ENCODE measurements around the gene CHN1.

DNA sequence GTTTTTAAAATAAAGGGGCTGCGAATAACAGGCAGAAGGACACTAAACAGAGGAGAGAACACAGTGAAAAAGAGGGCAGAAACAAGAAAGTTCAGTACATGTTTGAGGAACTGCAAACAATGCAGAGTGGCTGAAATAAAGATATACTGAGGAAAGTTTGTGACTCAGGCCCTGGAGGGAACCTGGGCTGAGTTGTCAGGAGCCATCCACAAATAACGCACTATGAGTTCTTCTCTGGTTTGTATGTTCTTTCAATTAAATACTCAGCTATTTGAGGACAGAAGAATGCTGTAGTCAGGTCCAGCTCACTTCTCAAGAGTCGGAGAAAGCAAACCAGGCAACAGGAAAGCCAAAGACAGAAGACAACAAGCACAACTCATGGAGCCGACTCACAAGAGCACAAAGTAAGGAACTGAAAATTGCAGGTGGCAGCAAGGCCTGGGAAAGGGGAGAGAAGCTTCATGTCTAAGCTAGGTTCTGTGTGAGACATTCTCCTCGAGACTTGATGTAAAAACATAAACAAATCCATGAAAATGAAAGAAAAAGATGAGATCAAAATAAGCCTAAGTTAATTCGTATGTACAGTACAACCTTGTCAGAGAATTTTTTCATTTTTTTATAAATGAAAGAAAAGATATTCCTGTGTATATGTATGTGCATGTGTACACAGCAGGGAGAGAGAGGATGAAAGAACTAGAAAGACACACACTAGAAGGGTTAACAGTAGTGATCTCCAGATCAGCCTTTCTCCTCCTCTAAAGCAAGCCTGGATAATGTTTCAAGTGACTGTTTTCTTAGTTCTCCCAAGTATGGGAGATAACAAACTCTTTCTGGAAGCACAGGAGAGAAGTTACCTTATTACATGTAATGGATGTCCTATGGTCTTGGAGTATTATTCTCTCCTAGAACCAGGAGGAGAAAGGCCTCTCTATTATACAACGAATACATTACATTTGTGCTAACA is 41.5 kb downstream of the CHN1 start:
- TF ChIP-seq, protein P1, sequence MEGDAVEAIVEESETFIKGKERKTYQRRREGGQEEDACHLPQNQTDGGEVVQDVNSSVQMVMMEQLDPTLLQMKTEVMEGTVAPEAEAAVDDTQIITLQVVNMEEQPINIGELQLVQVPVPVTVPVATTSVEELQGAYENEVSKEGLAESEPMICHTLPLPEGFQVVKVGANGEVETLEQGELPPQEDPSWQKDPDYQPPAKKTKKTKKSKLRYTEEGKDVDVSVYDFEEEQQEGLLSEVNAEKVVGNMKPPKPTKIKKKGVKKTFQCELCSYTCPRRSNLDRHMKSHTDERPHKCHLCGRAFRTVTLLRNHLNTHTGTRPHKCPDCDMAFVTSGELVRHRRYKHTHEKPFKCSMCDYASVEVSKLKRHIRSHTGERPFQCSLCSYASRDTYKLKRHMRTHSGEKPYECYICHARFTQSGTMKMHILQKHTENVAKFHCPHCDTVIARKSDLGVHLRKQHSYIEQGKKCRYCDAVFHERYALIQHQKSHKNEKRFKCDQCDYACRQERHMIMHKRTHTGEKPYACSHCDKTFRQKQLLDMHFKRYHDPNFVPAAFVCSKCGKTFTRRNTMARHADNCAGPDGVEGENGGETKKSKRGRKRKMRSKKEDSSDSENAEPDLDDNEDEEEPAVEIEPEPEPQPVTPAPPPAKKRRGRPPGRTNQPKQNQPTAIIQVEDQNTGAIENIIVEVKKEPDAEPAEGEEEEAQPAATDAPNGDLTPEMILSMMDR (IDR thresholded peaks at IDR 0.05), result no peak
- TF ChIP-seq POLR2A (IDR thresholded peaks at IDR 0.05), result no peak

Data from testis (tissue), 2 donors.